Endodermal cell (in vitro differentiated cells): Measurements from ENCODE around the gene CFAP298. TPM values are rescaled to one million over a fixed set of nuclear protein-coding genes. Genes with fewer than 3 reads are reported as not detected.
A peak's percentile ranks its signal among the peaks of the same experiment; 100 is the strongest.
"Not testable (repeated sequence)": the region's sequence is repeated elsewhere in the genome, so short reads cannot be mapped to it uniquely, and the experiment has no call there.

Experiments used
- DNase-seq: peaks from one replicate; pipeline ENCODE4 v3.0.0-alpha.2; 2017
- H3K27ac ChIP-seq: 2 replicates; pipeline ENCODE4 v1.5.1; 2013; ENCODE audit warnings: mild to moderate bottlenecking, low read depth, low read length, moderate library complexity
- H3K27me3 ChIP-seq: 2 replicates; pipeline ENCODE4 v1.6.1; 2013; ENCODE audit warnings: mild to moderate bottlenecking, low read length, moderate library complexity; ENCODE audit not compliant: insufficient read depth, control insufficient read depth, poor library complexity, severe bottlenecking
- H3K36me3 ChIP-seq: 2 replicates; pipeline ENCODE4 v1.7.0; 2013; ENCODE audit warnings: mild to moderate bottlenecking, low read length, moderate library complexity; ENCODE audit not compliant: control insufficient read depth, insufficient read depth
- H3K4me1 ChIP-seq: one replicate; pipeline ENCODE4 v1.7.0; 2013; ENCODE audit warnings: low read length; ENCODE audit not compliant: control insufficient read depth, insufficient read depth
- H3K4me3 ChIP-seq: 2 replicates; pipeline ENCODE4 v1.5.1; 2013; ENCODE audit warnings: mild to moderate bottlenecking, low read length, moderate library complexity
- H3K9ac ChIP-seq: 2 replicates; pipeline ENCODE4 v1.6.1; 2013; ENCODE audit warnings: mild to moderate bottlenecking, low read length, moderate library complexity; ENCODE audit not compliant: poor library complexity, severe bottlenecking; ENCODE audit errors: extremely low read depth
- H3K9me3 ChIP-seq: 2 replicates; pipeline ENCODE4 v1.6.1; 2013; ENCODE audit warnings: mild to moderate bottlenecking, low read length, moderate library complexity; ENCODE audit not compliant: control insufficient read depth
- H3K27ac Mint-ChIP-seq: 2 replicates; pipeline ENCODE4 v1.8.0; 2020; ENCODE audit warnings: mixed read lengths
- H3K27me3 Mint-ChIP-seq: 2 replicates; pipeline ENCODE4 v1.8.0; 2021; ENCODE audit warnings: mild to moderate bottlenecking, mixed read lengths; ENCODE audit not compliant: insufficient read depth
- H3K36me3 Mint-ChIP-seq: 2 replicates; pipeline ENCODE4 v1.8.0; 2020; ENCODE audit warnings: low read depth, mixed read lengths
- H3K4me1 Mint-ChIP-seq: 2 replicates; pipeline ENCODE4 v1.8.0; 2020; ENCODE audit warnings: mixed read lengths
- H3K4me3 Mint-ChIP-seq: 2 replicates; pipeline ENCODE4 v1.8.0; 2020; ENCODE audit warnings: mild to moderate bottlenecking, moderate library complexity, mixed read lengths
- H3K9me3 Mint-ChIP-seq: 2 replicates; pipeline ENCODE4 v1.8.0; 2020; ENCODE audit warnings: mild to moderate bottlenecking, mixed read lengths
- CTCF ChIP-seq: fragments of 200-600 bp; sonication (generic); conservative IDR thresholded peaks from 2 replicates; pipeline ENCODE4 v1.5.0; 2021; ENCODE audit warnings: antibody characterized with exemption, mild to moderate bottlenecking
- WGBS, 2 experiments: methylation state at CpG; one replicate each; pipeline versions ENCODE4 v1.1.5 to v1.1.7; 2013; ENCODE audit warnings: missing lambda C conversion rate in 2 of 2, mixed read lengths in 1 of 2; ENCODE audit not compliant: insufficient coverage in 1 of 2, insufficient read length in 1 of 2; 5-methylcytosine and 5-hydroxymethylcytosine counted together
- long read RNA-seq, 4 experiments: library from polyadenylated mRNA in 2 of 4; library from RNA in 1 of 4; library from capped mRNA in 1 of 4; stranded (forward) in 3 of 4; unstranded in 1 of 4; transcript quantifications; one replicate each; pipeline ENCODE4 v2.0.0, GENCODE V29; 2020 to 2021; ENCODE audit warnings: inconsistent platforms in 1 of 4
- polyA plus RNA-seq, 2 experiments: library from polyadenylated mRNA; stranded (reverse); fragments of 50-300 nt; gene quantifications; one replicate each; pipeline ENCODE4 v1.2.3, GENCODE V29; 2013
- total RNA-seq, 2 donors: library from RNA; stranded (reverse); fragmentation: NEBNext Ultra II Directional in 1 of 2; extraction: Animal tissue kit (Norgen Biotek cat#: 25700) in 1 of 2; gene quantifications; 2 replicates in 1 of 2; 3 replicates in 1 of 2; pipeline ENCODE4 v1.2.1, GENCODE V29; 2021

Gene CFAP298
- total RNA-seq = 10 to 100 TPM; 57.3 to 62.2 TPM
- polyA plus RNA-seq (2013, experiment 1 of 2) = 52.9 TPM
- polyA plus RNA-seq (2013, experiment 2 of 2) = 55.5 TPM
- long read RNA-seq, experiment 1, transcript CFAP298-201 (7 exons, 1,692 nt) = major isoform, 26 of 47 reads
- long read RNA-seq, experiment 1, partial matches to known transcripts = 13 of 47 reads
- long read RNA-seq, experiment 1, other reads (novel, unspliced or antisense) = 7 of 47 reads
- long read RNA-seq, experiment 2, transcript CFAP298-203 (5 exons, 2,503 nt) = minor isoform, 6 of 108 reads
- long read RNA-seq, experiment 2, transcript CFAP298-201 (7 exons, 1,692 nt) = major isoform, 91 of 108 reads
- long read RNA-seq, experiment 2, partial matches to known transcripts = 2 of 108 reads
- long read RNA-seq, experiment 2, other reads (novel, unspliced or antisense) = 4 of 108 reads
- long read RNA-seq, experiment 3, transcript CFAP298-201 (7 exons, 1,692 nt) = major isoform, 204 of 229 reads
- long read RNA-seq, experiment 3, transcript CFAP298-203 (5 exons, 2,503 nt) = minor isoform, 10 of 229 reads
- long read RNA-seq, experiment 3, partial matches to known transcripts = 3 of 229 reads
- long read RNA-seq, experiment 3, other reads (novel, unspliced or antisense) = 6 of 229 reads
- long read RNA-seq, experiment 4, transcript CFAP298-201 (7 exons, 1,692 nt) = major isoform, 216 of 244 reads
- long read RNA-seq, experiment 4, partial matches to known transcripts = 8 of 244 reads
- long read RNA-seq, experiment 4, other reads (novel, unspliced or antisense) = 13 of 244 reads

GRCh38 chr21:32612075-32612998 is at the start of gene CFAP298:
TSS of gene CFAP298 (minus strand) at chr21:32612377. CDS start at chr21:32612243, 134 bp downstream.
- Histone ChIP-seq H3K4me3 (peak within 1 kb of the TSS; percentile 100), H3K4me1 (no peaks in the 10 kb centered on the region), H3K27me3 (no peaks in the 10 kb centered on the region), H3K36me3 (peaks cover 27% of the 10 kb centered on the region), H3K27ac (peak within 1 kb of the TSS; percentile 95), H3K9me3 (no peaks in the 10 kb centered on the region), H3K9ac (peak within 1 kb of the TSS; percentile 95)
- peak within 1 kb of the TSS; percentile 94 for H3K4me3 Mint-ChIP-seq
- H3K27me3 Mint-ChIP-seq = peaks cover 2% of the 10 kb centered on the region
- 0% methylated on average over 38 to 81 of the region's 81 CpGs for WGBS, 2 experiments
- no peak for TF ChIP-seq CTCF
- peak within 1 kb of the TSS; percentile 99 for H3K27ac Mint-ChIP-seq
- H3K4me1 Mint-ChIP-seq = no peaks in the 10 kb centered on the region
- H3K9me3 Mint-ChIP-seq = no peaks in the 10 kb centered on the region
- DNase-seq = peak; percentile 94
- peaks cover 18% of the 10 kb centered on the region for H3K36me3 Mint-ChIP-seq

DNA sequence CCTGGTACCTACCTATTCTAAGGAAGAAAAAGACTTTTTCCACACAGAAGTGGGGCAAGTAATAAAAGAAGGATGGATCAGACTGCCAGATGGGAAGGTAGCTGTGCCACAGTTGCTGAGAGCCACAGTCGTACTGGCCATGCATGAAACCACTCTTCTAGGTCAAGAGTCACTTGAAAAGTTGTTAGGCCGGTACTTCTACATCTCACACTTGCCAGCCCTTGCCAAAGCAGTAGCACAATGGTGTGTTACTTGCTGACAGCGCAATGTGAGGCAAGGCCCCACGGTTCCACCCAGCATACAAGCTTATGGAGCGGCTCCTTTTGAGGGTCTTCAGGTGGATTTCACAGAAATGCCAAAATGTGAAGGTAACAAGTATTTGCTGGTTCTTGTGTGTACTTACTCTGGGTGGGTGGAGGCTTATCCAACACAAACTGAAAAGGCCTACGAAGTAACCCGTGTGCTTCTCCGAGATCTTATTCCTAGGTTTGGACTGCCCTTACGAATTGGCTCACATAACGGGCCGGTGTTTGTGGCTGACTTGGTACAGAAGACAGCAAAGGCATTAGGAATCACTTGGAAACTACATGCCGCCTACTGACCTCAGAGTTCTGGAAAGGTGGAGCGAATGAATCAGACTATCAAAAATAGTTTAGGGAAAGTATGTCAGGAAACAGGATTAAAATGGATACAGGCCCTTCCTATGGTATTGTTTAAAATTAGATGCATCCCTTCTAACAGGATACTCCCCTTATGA is 49.0 kb upstream of the CFAP298 start:
- not testable (repeated sequence) for H3K27me3 ChIP-seq, H3K4me3 Mint-ChIP-seq, H3K27me3 Mint-ChIP-seq, H3K27ac ChIP-seq, H3K4me3 ChIP-seq, H3K27ac Mint-ChIP-seq, H3K9ac ChIP-seq, DNase-seq, H3K4me1 ChIP-seq
- Mint-ChIP-seq H3K4me1 (peaks cover 11% of the 10 kb centered on the region), H3K36me3 (peaks cover 90% of the 10 kb centered on the region), H3K9me3 (peaks cover 70% of the 10 kb centered on the region)
- Histone ChIP-seq H3K36me3 (peaks cover 89% of the 10 kb centered on the region), H3K9me3 (peaks cover 85% of the 10 kb centered on the region)
- 95 to 99% methylated on average over 11 to 13 of the region's 13 CpGs for WGBS, 2 experiments

DNA sequence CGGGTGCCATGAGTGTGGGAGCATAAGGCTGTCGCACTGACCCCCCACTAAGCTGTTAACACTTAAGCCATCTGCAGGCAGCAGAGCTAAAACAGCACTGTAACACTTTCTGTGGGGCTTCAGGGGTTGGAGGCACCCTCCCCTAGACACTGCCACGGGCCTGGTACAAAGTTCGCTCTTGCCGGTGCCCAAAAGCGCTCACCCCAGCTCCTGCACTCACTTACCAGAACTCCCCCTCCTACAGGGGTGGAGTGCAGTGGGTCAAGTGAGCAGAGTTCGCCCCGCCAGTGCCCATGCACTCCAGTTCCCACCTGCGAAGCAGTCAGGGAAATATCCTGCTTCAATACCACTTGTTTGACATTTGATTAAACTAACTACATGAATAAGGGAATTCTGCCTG is 46.3 kb upstream of the CFAP298 start:
- TF ChIP-seq CTCF = no peak
- peaks cover 60% of the 10 kb centered on the region for H3K9me3 ChIP-seq
- peak overlapping the region; percentile 62 for H3K4me3 ChIP-seq
- H3K4me1 ChIP-seq = no peaks in the 10 kb centered on the region
- no peak overlapping the region for H3K4me3 Mint-ChIP-seq
- H3K27ac Mint-ChIP-seq = peak overlapping the region; percentile 33
- H3K27me3 ChIP-seq = no peaks in the 10 kb centered on the region
- peaks cover 3% of the 10 kb centered on the region for H3K4me1 Mint-ChIP-seq
- peaks cover 45% of the 10 kb centered on the region for H3K9me3 Mint-ChIP-seq
- H3K36me3 Mint-ChIP-seq = peaks cover 68% of the 10 kb centered on the region
- H3K9ac ChIP-seq = no peak overlapping the region
- no peak for DNase-seq
- H3K27ac ChIP-seq = no peak overlapping the region
- no peaks in the 10 kb centered on the region for H3K27me3 Mint-ChIP-seq
- WGBS, 2 experiments = 92 to 100% methylated on average over 3 to 9 of the region's 9 CpGs
- peaks cover 78% of the 10 kb centered on the region for H3K36me3 ChIP-seq
